ENCODE data around the gene DNM3. TPM values are rescaled to one million over a fixed set of nuclear protein-coding genes. Genes with fewer than 3 reads are reported as not detected.

DNM3 gene
- total and polyA plus RNA-seq, 2 of the 8 experiments (the other 6 are each of a cell fraction or from before 2014, with no cell fraction given): 2.0 to 8.5 TPM

DNA sequence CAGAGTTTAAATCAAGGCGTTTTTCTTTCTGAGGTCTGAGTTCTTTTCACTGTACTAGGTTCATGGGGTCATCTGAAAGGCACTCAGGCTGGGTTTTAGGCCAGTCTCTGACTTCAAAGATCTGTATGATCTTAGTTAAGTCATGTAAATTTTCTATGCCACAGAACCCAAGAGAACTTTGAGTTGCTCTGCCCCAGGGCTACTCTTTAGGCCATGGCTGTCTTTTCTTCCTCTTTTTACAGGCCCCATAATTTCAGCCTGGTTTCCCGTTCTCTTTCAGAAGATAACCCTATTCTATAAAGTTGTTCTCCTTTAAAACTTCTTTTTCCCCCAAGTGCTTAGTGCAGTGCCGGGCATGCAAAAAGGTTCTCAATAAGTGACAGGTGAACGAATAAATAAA lies 33.7 kb upstream of the DNM3 start (continued):
- TF ChIP-seq, protein P1, sequence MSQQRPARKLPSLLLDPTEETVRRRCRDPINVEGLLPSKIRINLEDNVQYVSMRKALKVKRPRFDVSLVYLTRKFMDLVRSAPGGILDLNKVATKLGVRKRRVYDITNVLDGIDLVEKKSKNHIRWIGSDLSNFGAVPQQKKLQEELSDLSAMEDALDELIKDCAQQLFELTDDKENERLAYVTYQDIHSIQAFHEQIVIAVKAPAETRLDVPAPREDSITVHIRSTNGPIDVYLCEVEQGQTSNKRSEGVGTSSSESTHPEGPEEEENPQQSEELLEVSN (IDR thresholded peaks at IDR 0.05): no peak
- TF ChIP-seq HDAC6 (IDR thresholded peaks at IDR 0.05; ENCODE audit: low read depth, low read length) (no peak), CREB1 (IDR thresholded peaks at IDR 0.05) (no peak)

Measured in H1 (cell line).